H1 (cell line): ENCODE measurements around the gene AGBL5. TPM values are rescaled to one million over a fixed set of nuclear protein-coding genes. Genes with fewer than 3 reads are reported as not detected.
A peak's percentile ranks its signal among the peaks of the same experiment; 100 is the strongest.

Experiments
- CTCF ChIA-PET: fragments of 300-600 bp; sonication (Branson Sonifier 250); formaldehyde crosslinking; loops from one replicate; lab custom pipeline; 2021; ENCODE audit not compliant: partially characterized antibody; lab: Charles Lee
- POLR2A ChIA-PET: fragments of 300-600 bp; sonication (Branson Sonifier 250); formaldehyde crosslinking; loops from one replicate; lab custom pipeline; 2021; ENCODE audit warnings: inconsistent platforms; ENCODE audit not compliant: partially characterized antibody; lab: Charles Lee
- DNase-seq, 2 experiments: peaks; one replicate each; pipeline versions ENCODE4 v3.0.0 to v3.0.0-alpha.2; 2010 to 2022; ENCODE audit warnings: low spot score in 2 of 2, low read depth in 1 of 2, mixed read lengths in 1 of 2
- FAIRE-seq: peaks from 2 replicates; lab custom pipeline; 2011; peaks lifted over from hg19 to GRCh38; lab: Jason Lieb, UNC
- H2AFZ ChIP-seq: 2 replicates; pipeline ENCODE4 v1.8.1; 2012; ENCODE audit warnings: low read length, inconsistent platforms
- H2AK5ac ChIP-seq: 2 replicates; pipeline ENCODE4 v1.6.1; 2013; ENCODE audit warnings: low read depth, low read length
- H2BK120ac ChIP-seq: replicated peaks from 2 replicates; pipeline ENCODE3; 2013; ENCODE audit warnings: low read depth, low read length, inconsistent platforms
- H2BK12ac ChIP-seq: 2 replicates; pipeline ENCODE4 v1.6.1; 2013; ENCODE audit warnings: low read depth, low read length
- H2BK15ac ChIP-seq: 2 replicates; pipeline ENCODE4 v1.6.1; 2013; ENCODE audit warnings: low read length
- H2BK20ac ChIP-seq: 2 replicates; pipeline ENCODE4 v1.6.1; 2013; ENCODE audit warnings: low read length
- H2BK5ac ChIP-seq: 2 replicates; pipeline ENCODE4 v1.6.1; 2013; ENCODE audit warnings: low read depth, low read length
- H3K14ac ChIP-seq: 2 replicates; pipeline ENCODE4 v1.6.1; 2013; ENCODE audit warnings: inconsistent platforms; ENCODE audit not compliant: insufficient read length
- H3K18ac ChIP-seq: 2 replicates; pipeline ENCODE4 v1.6.1; 2013; ENCODE audit warnings: low read length; ENCODE audit errors: extremely low read depth
- H3K23ac ChIP-seq: 2 replicates; pipeline ENCODE4 v1.6.1; 2013; ENCODE audit warnings: inconsistent platforms; ENCODE audit not compliant: insufficient read length
- H3K23me2 ChIP-seq: 2 replicates; pipeline ENCODE4 v1.6.1; 2013; ENCODE audit warnings: low read depth, low read length
- H3K27ac ChIP-seq: 2 replicates; pipeline ENCODE4 v1.6.1; 2011; ENCODE audit warnings: low read depth, low read length, inconsistent platforms
- H3K27me3 ChIP-seq, 4 experiments: replicated peaks in 1 of 4; 1 replicate in 1 of 4; 2 replicates in 3 of 4; pipeline versions ENCODE4 v1.6.1 to v1.8.1; 2011 to 2013; ENCODE audit warnings: low read length in 3 of 4, mild to moderate bottlenecking in 3 of 4, inconsistent platforms in 2 of 4, mixed read lengths in 2 of 4, moderate library complexity in 1 of 4; ENCODE audit not compliant: control insufficient read depth in 3 of 4, insufficient read depth in 3 of 4; ENCODE audit errors: extremely low read depth in 1 of 4
- H3K36me3 ChIP-seq, 4 experiments: 2 replicates each; pipeline versions ENCODE4 v1.6.1 to v1.8.1; 2011 to 2013; ENCODE audit warnings: mild to moderate bottlenecking in 4 of 4, low read length in 3 of 4, moderate library complexity in 2 of 4, control low read depth in 1 of 4, inconsistent platforms in 1 of 4; ENCODE audit not compliant: insufficient read depth in 4 of 4, control insufficient read depth in 2 of 4
- H3K4ac ChIP-seq: replicated peaks from 2 replicates; pipeline ENCODE3; 2013; ENCODE audit warnings: low read length, low read depth, mixed read lengths, inconsistent platforms; ENCODE audit not compliant: insufficient read length
- H3K4me1 ChIP-seq, 4 experiments: replicated peaks in 1 of 4; 1 replicate in 1 of 4; 2 replicates in 3 of 4; pipeline versions ENCODE4 v1.6.1 to v1.8.1; 2011 to 2013; ENCODE audit warnings: low read length in 3 of 4, inconsistent platforms in 2 of 4, mixed read lengths in 1 of 4; ENCODE audit not compliant: insufficient read depth in 4 of 4, control insufficient read depth in 3 of 4
- H3K4me2 ChIP-seq, 2 experiments: 2 replicates each; pipeline versions ENCODE4 v1.6.1 to v1.8.1; 2011 to 2013; ENCODE audit warnings: low read depth in 2 of 2, low read length in 2 of 2, control low read depth in 1 of 2, inconsistent platforms in 1 of 2, mild to moderate bottlenecking in 1 of 2; ENCODE audit not compliant: insufficient read depth in 1 of 2
- H3K4me3 ChIP-seq, 4 experiments: fragments of 200-600, 300-600 bp in 1 of 4; sonication (generic), shearing (Covaris generic), sonication (Bioruptor Twin) in 1 of 4; 2 replicates each; pipeline versions ENCODE4 v1.5.1 to v1.8.1; 2011 to 2016; ENCODE audit warnings: low read length in 4 of 4, low read depth in 3 of 4, control low read depth in 2 of 4, inconsistent platforms in 2 of 4, mild to moderate bottlenecking in 2 of 4, mixed read lengths in 1 of 4, moderate library complexity in 1 of 4; ENCODE audit not compliant: insufficient read depth in 2 of 4; ENCODE audit errors: extremely low read depth in 1 of 4
- H3K56ac ChIP-seq: replicated peaks from 2 replicates; pipeline ENCODE3; 2013; ENCODE audit warnings: low read depth, mild to moderate bottlenecking, mixed read lengths, low read length, inconsistent platforms; ENCODE audit not compliant: insufficient read length
- H3K79me1 ChIP-seq: 2 replicates; pipeline ENCODE4 v1.6.1; 2013; ENCODE audit warnings: low read depth, low read length, control low read depth
- H3K79me2 ChIP-seq, 2 experiments: 2 replicates each; pipeline versions ENCODE4 v1.6.1 to v1.8.1; 2012 to 2013; ENCODE audit warnings: low read length in 2 of 2, mild to moderate bottlenecking in 2 of 2, inconsistent platforms in 1 of 2; ENCODE audit not compliant: insufficient read depth in 2 of 2, control insufficient read depth in 1 of 2
- H3K9ac ChIP-seq, 4 experiments: replicated peaks in 1 of 4; 1 replicate in 1 of 4; 2 replicates in 3 of 4; pipeline versions ENCODE4 v1.6.1 to v1.8.1; 2011 to 2013; ENCODE audit warnings: low read depth in 3 of 4, low read length in 3 of 4, control low read depth in 2 of 4, mild to moderate bottlenecking in 2 of 4, moderate library complexity in 2 of 4, inconsistent platforms in 1 of 4; ENCODE audit errors: extremely low read depth in 1 of 4
- H3K9me3 ChIP-seq, 2 experiments: 2 replicates each; pipeline versions ENCODE4 v1.6.1 to v1.8.1; 2012 to 2013; ENCODE audit warnings: mild to moderate bottlenecking in 2 of 2, moderate library complexity in 2 of 2, control low read depth in 1 of 2, inconsistent platforms in 1 of 2, low read depth in 1 of 2, low read length in 1 of 2, mixed read lengths in 1 of 2; ENCODE audit not compliant: insufficient read depth in 2 of 2
- H4K20me1 ChIP-seq, 2 experiments: replicated peaks in 1 of 2; 2 replicates each; pipeline versions ENCODE3 to v1.8.1; 2011 to 2013; ENCODE audit warnings: inconsistent platforms in 2 of 2, low read length in 2 of 2, mild to moderate bottlenecking in 1 of 2; ENCODE audit not compliant: insufficient read depth in 2 of 2, control insufficient read depth in 1 of 2
- H4K5ac ChIP-seq: 2 replicates; pipeline ENCODE4 v1.6.1; 2013; ENCODE audit warnings: low read length, low read depth, mixed read lengths, inconsistent platforms; ENCODE audit not compliant: insufficient read length
- H4K8ac ChIP-seq: 2 replicates; pipeline ENCODE4 v1.8.0; 2013; ENCODE audit warnings: mild to moderate bottlenecking, moderate library complexity, low read length, inconsistent platforms; ENCODE audit not compliant: insufficient read depth; ENCODE audit errors: extremely low read depth
- H4K91ac ChIP-seq: replicated peaks from 2 replicates; pipeline ENCODE3; 2013; ENCODE audit warnings: low read length, mixed read lengths, inconsistent platforms; ENCODE audit not compliant: insufficient read length
- CBX8 ChIP-seq: fragments of 300-800, 300-1000 bp; sonication (generic); IDR thresholded peaks from 2 replicates; pipeline ENCODE4 v1.7.1; 2016; ENCODE audit warnings: low read depth, low read length, borderline replicate concordance
- CEBPB ChIP-seq: IDR thresholded peaks from 2 replicates; pipeline ENCODE4 v1.6.1; 2012; ENCODE audit warnings: low read depth, low read length
- EZH2 ChIP-seq: fragments of 200-600 bp; sonication (generic); IDR thresholded peaks from 2 replicates; pipeline ENCODE4 v1.7.1; 2012; ENCODE audit warnings: low read depth, mild to moderate bottlenecking, moderate library complexity, low read length, inconsistent platforms; ENCODE audit not compliant: severe bottlenecking
- KDM5A ChIP-seq: fragments of 200-600 bp; IDR thresholded peaks from 2 replicates; pipeline ENCODE4 v1.7.1; 2012; ENCODE audit warnings: mild to moderate bottlenecking, low read length, inconsistent platforms, mixed read lengths
- POLR2AphosphoS5 ChIP-seq: IDR thresholded peaks from 2 replicates; pipeline ENCODE4 v1.6.1; 2011; ENCODE audit warnings: low read depth, low read length
- SAP30 ChIP-seq: fragments of 300-600 bp; sonication (generic); IDR thresholded peaks from 2 replicates; pipeline ENCODE4 v1.7.1; 2012; ENCODE audit warnings: low read length, moderate library complexity, mild to moderate bottlenecking, inconsistent platforms; ENCODE audit not compliant: insufficient read depth, insufficient replicate concordance
- SP1 ChIP-seq: IDR thresholded peaks from 2 replicates; pipeline ENCODE4 v1.6.1; 2011; ENCODE audit warnings: low read depth, low read length
- USF2 ChIP-seq: IDR thresholded peaks from 2 replicates; pipeline ENCODE4 v1.6.1; 2011; ENCODE audit warnings: low read length, improper control_type of control experiment
- WGBS, 2 experiments: shearing (Covaris generic) in 1 of 2; methylation state at CpG; one replicate each; pipeline versions ENCODE4 v1.1.6 to v1.1.7; 2013 to 2015; ENCODE audit warnings: low lambda C conversion rate in 2 of 2, mixed read lengths in 2 of 2, inconsistent platforms in 1 of 2, low coverage in 1 of 2, missing lambda C conversion rate in 1 of 2; ENCODE audit not compliant: insufficient replicate concordance in 2 of 2, insufficient coverage in 1 of 2, insufficient read length in 1 of 2; ENCODE audit errors: extremely low coverage in 1 of 2, missing lambda C conversion rate in 1 of 2; 5-methylcytosine and 5-hydroxymethylcytosine counted together
- polyA plus RNA-seq, 7 experiments: library from polyadenylated mRNA; depleted of rRNA in 3 of 7; stranded (reverse) in 5 of 7; unstranded in 2 of 7; fragments of >200 nt in 5 of 7; fragments of 200-250 nt in 2 of 7; gene quantifications; 1 replicate in 5 of 7; 2 replicates in 1 of 7; 4 replicates in 1 of 7; pipeline versions ENCODE4 v1.2.1 to v1.2.3, GENCODE V29; 2011 to 2013; ENCODE audit warnings: missing spikeins in 2 of 7, mixed read lengths in 2 of 7
- total RNA-seq: library from RNA; stranded (reverse); fragmentation: NEBNext Ultra II Directional; extraction: Animal tissue kit (Norgen Biotek cat#: 25700); gene quantifications from 2 replicates; pipeline ENCODE4 v1.2.1, GENCODE V29; 2021

AGBL5 gene
- total and polyA plus RNA-seq, 2 of the 8 experiments (the other 6 are each of a cell fraction or from before 2014, with no cell fraction given) = 45.4 to 62.0 TPM

DNA sequence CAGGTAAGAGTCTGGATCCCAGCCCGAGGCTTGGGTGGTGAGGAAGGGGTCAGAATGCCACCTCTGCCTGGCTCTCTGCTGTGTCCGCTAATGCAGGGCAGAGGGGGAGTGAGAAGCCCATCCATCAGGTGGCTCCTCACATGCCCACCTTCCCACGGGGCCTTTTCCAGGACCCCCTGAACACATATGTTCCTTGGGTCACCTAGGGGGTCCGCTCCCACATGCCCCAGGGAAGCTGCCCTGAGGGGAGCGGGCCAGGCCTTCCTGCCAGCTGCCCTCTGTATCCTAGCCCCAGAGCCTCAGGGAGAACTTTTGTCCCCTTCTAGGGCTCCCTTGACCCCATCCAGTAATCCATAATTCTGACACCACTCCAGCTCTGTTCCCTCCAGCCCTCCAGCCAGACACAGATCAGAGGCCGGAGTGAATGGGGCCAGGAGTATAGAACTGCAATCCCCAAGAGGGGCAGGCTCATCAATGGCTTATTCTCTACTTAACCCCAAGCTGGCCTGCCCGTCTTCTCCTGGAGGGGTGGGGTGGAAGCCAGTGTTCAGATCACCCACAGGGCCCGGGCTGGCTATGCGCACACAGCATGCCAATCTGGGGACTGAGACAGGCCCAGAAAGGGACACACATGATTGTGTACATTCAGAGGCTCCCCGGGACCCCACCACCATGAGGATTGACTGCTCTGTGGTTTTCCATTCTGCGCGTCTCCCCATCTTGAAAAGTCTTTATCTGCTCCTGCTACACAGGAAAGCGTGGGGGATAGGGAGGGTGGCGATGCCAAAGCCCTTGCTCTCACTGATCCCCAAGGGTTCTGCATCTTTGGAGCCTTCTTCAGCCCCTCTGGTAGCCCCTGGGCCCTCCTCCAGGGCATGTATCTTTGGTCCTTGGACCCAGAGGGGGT, 28.0 kb downstream of the AGBL5 start:
- Histone ChIP-seq H2AK5ac (0 out of 2 replicates have a peak overlapping the region, but pooled peaks have one; percentile 11), H2BK12ac (no peak overlapping the region), H4K8ac (peak overlapping the region; percentile 64; the same call in 1 of the 2 replicates), H3K4ac (no peak overlapping the region), H3K9me3 (no peaks in the 10 kb centered on the region), H2BK15ac (peak overlapping the region; percentile 88; the same call in 1 of the 2 replicates), H4K20me1 (no peaks in the 10 kb centered on the region), H3K79me2 (no peaks in the 10 kb centered on the region), H3K4me3 (no peak overlapping the region), H3K56ac (no peak overlapping the region), H3K14ac (no peak overlapping the region), H2AFZ (no peak overlapping the region), H3K4me1 (peaks cover 0 to 19% (median 13%) of the 10 kb centered on the region in 4 experiments; a peak in 6 of 7 replicates), H2BK120ac (no peak overlapping the region), H3K9ac (no peak overlapping the region), H4K91ac (no peak overlapping the region), H2BK20ac (no peak overlapping the region), H3K36me3 (no peaks in the 10 kb centered on the region), H3K23ac (no peak overlapping the region), H2BK5ac (no peak overlapping the region), H3K18ac (no peak overlapping the region; the same call in 1 of the 2 replicates), H3K27me3 (peaks cover 0 to 3% (median 0%) of the 10 kb centered on the region in 4 experiments; a peak in 1 of 7 replicates), H3K23me2 (peaks cover 5% of the 10 kb centered on the region; the same call in 1 of the 2 replicates), H3K4me2 (0 out of 4 replicates have a peak overlapping the region, but pooled peaks of 1 of the 2 experiments have one; percentile 19), H4K5ac (no peak overlapping the region), H3K27ac (no peak overlapping the region), H3K79me1 (no peaks in the 10 kb centered on the region)
- ChIA-PET POLR2A (interaction anchor here (0.7 to 1.6 kb wide), 5 partner anchors 24 to 164 kb away, joined by 3 to 5 read pairs (median 3); partner anchors contain the start of gene AGBL5), CTCF (interaction anchor here (1.4 to 16.5 kb wide), 7 partner anchors 15 to 227 kb away, joined by 3 to 160 read pairs (median 4); partner anchors contain the start of gene AGBL5)
- WGBS, 2 experiments = 92% methylated on average over 14 of the region's 14 CpGs; no CpG with 5 or more reads in 1 of the 2 experiments
- FAIRE-seq (no peak), DNase-seq (no peak)
- TF ChIP-seq SAP30 (no peak), CEBPB (no peak), EZH2 (no peak), KDM5A (no peak), POLR2AphosphoS5 (no peak), SP1 (no peak), USF2 (no peak), CBX8 (no peak)
